ENCODE measurements around the gene MELTF. TPM values are rescaled to one million over a fixed set of nuclear protein-coding genes. Genes with fewer than 3 reads are reported as not detected.

MELTF gene
- total RNA-seq, 1 experiment from 2014 or later = 9.2 TPM

- Histone ChIP-seq H4K91ac (ENCODE audit: insufficient read length, low read depth, low read length) (no peak overlapping the region), H3T11ph (ENCODE audit: low read length) (no peak overlapping the region), H3K4ac (ENCODE audit: low read depth, low read length) (no peak overlapping the region), H3K27me3 (ENCODE audit: insufficient read depth, low read length) (no peaks in the 10 kb centered on the region; the same call in 1 of the 2 replicates), H2AFZ (ENCODE audit: low read length) (no peak overlapping the region), H2AK5ac (ENCODE audit: insufficient read length, low read length) (no peak overlapping the region), H3K18ac (ENCODE audit: insufficient read length, low read depth, low read length) (no peak overlapping the region), H2BK12ac (ENCODE audit: insufficient read length, low read depth, low read length) (no peak overlapping the region), H3K9me3 (ENCODE audit: control insufficient read depth, low read depth, low read length) (no peaks in the 10 kb centered on the region), H3K9ac (ENCODE audit: extremely low read depth, insufficient read length, low read length) (no peak overlapping the region), H4K5ac (ENCODE audit: insufficient read length, low read depth, low read length) (no peak overlapping the region), H2BK15ac (ENCODE audit: low read depth, low read length) (no peak overlapping the region), H3K14ac (ENCODE audit: insufficient read depth, low read length) (no peak overlapping the region; the same call in 1 of the 2 replicates), H3K27ac (ENCODE audit: insufficient read length, low read depth, low read length) (no peak overlapping the region), H2BK120ac (ENCODE audit: low read depth, low read length, poor library complexity, severe bottlenecking) (no peak overlapping the region), H3K79me2 (ENCODE audit: insufficient read depth, low read length) (no peaks in the 10 kb centered on the region), H4K20me1 (ENCODE audit: control insufficient read depth, insufficient read depth, insufficient read length) (no peaks in the 10 kb centered on the region), H3K56ac (ENCODE audit: insufficient read length, low read depth, low read length) (no peak overlapping the region), H3K4me2 (ENCODE audit: insufficient read depth, insufficient read length, low read length) (no peak overlapping the region), H4K8ac (replicated peaks; ENCODE audit: insufficient read length, low read depth, low read length) (no peak overlapping the region), H2BK20ac (ENCODE audit: low read depth, low read length, poor library complexity, severe bottlenecking) (no peak overlapping the region), H3K23ac (ENCODE audit: insufficient read length, low read depth, low read length) (no peak overlapping the region), H3K23me2 (ENCODE audit: insufficient read length, low read depth, low read length, poor library complexity, severe bottlenecking) (no peaks in the 10 kb centered on the region), H3K79me1 (ENCODE audit: insufficient read depth, low read depth, low read length, poor library complexity, severe bottlenecking) (no peaks in the 10 kb centered on the region), H2BK5ac (ENCODE audit: insufficient read length, low read length) (no peak overlapping the region), H3K4me1 (ENCODE audit: insufficient read depth, low read length) (no peaks in the 10 kb centered on the region; the same call in 1 of the 2 replicates)
- Mint-ChIP-seq H3K4me1 (peaks cover 27 to 28% of the 10 kb centered on the region in 2 experiments), H3K9me3 (no peaks in the 10 kb centered on the region), H3K4me3 (no peak overlapping the region; a peak in 1 of 5 replicates), H3K27ac (peak overlapping the region in 1 of 3 experiments; percentile 48; a peak in 1 of 7 replicates), H3K36me3 (ENCODE audit: insufficient read depth in 1 of 3, low read depth in 3 of 3) (peaks cover 0 to 7% (median 0%) of the 10 kb centered on the region in 3 experiments; a peak in 1 of 7 replicates), H3K27me3 (ENCODE audit: low read depth) (peaks cover 19% of the 10 kb centered on the region)
- no peak for TF ChIP-seq CTCF (conservative IDR thresholded peaks at IDR 0.05)
- DNase-seq = no peak
- WGBS (ENCODE audit: extremely low coverage, insufficient read length, low lambda C conversion rate) = no CpG with 5 or more reads among the region's 27 CpGs
These were observed 6.2 kb downstream of the MELTF start for GRCh38 chr3:197023241-197023997.

Data from H9 (cell line).